ENCODE data around the gene MYO18B. TPM values are rescaled to one million over a fixed set of nuclear protein-coding genes. Genes with fewer than 3 reads are reported as not detected.

MYO18B gene
- total RNA-seq, 1 donor from 2014 or later, result 12.0 TPM

Other genes with a start within 250 kb of the MYO18B start
- 74.9 TPM for gene GRK3, start 177.5 kb upstream of the MYO18B start, total RNA-seq

Measured in ascending aorta (tissue), 1 donor.